Retinal pigment epithelial cell (primary cell): ENCODE measurements around the gene AGBL4.
A peak's percentile ranks its signal among the peaks of the same experiment; 100 is the strongest.

Experiments
- DNase-seq: peaks from one replicate; pipeline ENCODE4 v3.0.0-alpha.2; 2010; ENCODE audit warnings: low read depth
- H3K4me3 ChIP-seq: 2 replicates; pipeline ENCODE4 v1.5.1; 2011; ENCODE audit warnings: mild to moderate bottlenecking, low read length, control low read depth, moderate library complexity
- CTCF ChIP-seq: conservative IDR thresholded peaks from 2 replicates; pipeline ENCODE4 v1.5.1; 2011; ENCODE audit warnings: low read depth, low read length, control low read depth, inconsistent platforms

The AGBL4 gene

GRCh38 chr1:48939042-48939441, 1084.7 kb downstream of the AGBL4 start:
- TF ChIP-seq CTCF, result no peak
- H3K4me3 ChIP-seq, result no peak overlapping the region
- peak; percentile 28 for DNase-seq

GRCh38 chr1:48937732-48938131, 1086.0 kb downstream of the AGBL4 start:
- DNase-seq, result no peak
- H3K4me3 ChIP-seq, result no peak overlapping the region
- no peak for TF ChIP-seq CTCF

GRCh38 chr1:48936436-48936835, 1087.3 kb downstream of the AGBL4 start:
- no peak for TF ChIP-seq CTCF
- DNase-seq, result no peak
- no peak overlapping the region for H3K4me3 ChIP-seq

GRCh38 chr1:48932366-48932765, 1091.4 kb downstream of the AGBL4 start:
- no peak overlapping the region for H3K4me3 ChIP-seq
- no peak for DNase-seq
- TF ChIP-seq CTCF, result no peak

GRCh38 chr1:48931506-48932192, 1092.1 kb downstream of the AGBL4 start:
- DNase-seq, result peak; percentile 92
- no peak for TF ChIP-seq CTCF
- H3K4me3 ChIP-seq, result no peak overlapping the region

- no peak overlapping the region for H3K4me3 ChIP-seq
- DNase-seq, result peak; percentile 78
- TF ChIP-seq CTCF, result no peak
These were observed 1093.7 kb downstream of the AGBL4 start for GRCh38 chr1:48930011-48930410.

GRCh38 chr1:48924099-48924498, 1099.7 kb downstream of the AGBL4 start:
- no peak for TF ChIP-seq CTCF
- no peak overlapping the region for H3K4me3 ChIP-seq
- no peak for DNase-seq
